Activated naive CD4-positive, alpha-beta T cell treated with anti-CD3 and anti-CD28 coated beads, Interleukin-2, amount 50 U/mL, for 16 hours (primary cell): Measurements from ENCODE around the gene PUS10.
A peak's percentile ranks its signal among the peaks of the same experiment; 100 is the strongest.
"Not testable (repeated sequence)": the region's sequence is repeated elsewhere in the genome, so short reads cannot be mapped to it uniquely, and the experiment has no call there.

ENCODE experiments used
- DNase-seq: peaks from one replicate; pipeline ENCODE4 v3.0.0-alpha.2; 2020

The PUS10 gene, protein sequence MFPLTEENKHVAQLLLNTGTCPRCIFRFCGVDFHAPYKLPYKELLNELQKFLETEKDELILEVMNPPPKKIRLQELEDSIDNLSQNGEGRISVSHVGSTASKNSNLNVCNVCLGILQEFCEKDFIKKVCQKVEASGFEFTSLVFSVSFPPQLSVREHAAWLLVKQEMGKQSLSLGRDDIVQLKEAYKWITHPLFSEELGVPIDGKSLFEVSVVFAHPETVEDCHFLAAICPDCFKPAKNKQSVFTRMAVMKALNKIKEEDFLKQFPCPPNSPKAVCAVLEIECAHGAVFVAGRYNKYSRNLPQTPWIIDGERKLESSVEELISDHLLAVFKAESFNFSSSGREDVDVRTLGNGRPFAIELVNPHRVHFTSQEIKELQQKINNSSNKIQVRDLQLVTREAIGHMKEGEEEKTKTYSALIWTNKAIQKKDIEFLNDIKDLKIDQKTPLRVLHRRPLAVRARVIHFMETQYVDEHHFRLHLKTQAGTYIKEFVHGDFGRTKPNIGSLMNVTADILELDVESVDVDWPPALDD

DNA sequence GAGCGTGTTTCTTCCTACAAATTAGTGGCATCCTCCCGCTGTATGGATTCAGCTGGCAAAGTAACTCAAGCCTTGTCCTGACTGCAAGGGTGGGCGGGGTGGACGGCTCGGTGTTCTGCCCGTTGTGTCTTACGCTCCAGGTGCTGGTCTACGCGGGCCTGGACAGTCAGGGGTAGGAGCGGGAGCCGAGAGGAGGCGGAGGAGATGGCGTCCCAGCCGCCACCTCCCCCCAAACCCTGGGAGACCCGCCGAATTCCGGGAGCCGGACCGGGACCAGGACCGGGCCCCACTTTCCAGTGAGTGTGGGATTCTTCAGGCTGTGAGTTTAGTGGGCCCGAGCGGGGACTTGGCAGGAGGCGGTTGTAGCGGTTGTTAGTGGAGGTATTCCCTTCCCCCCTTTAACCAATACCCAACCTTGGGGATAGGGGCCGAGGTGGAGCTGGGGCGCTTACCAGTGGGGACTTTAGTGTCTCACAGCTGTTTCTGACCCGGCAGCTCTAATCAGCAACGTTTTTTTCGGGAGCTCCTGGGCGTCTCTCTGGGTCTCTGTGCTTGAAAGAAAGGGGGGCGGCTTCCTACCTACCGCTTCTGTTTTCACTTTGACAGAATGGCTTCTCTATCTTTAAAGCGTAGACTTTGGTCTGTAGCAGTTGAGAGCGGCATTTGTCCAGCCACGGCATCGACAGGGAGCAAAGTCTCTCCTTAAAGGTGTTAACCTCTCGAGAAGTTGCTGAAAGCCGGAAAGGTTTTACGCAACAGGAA is at the start of gene PUS10, which contains the start of gene PEX13:
Gene PUS10, minus strand, starts transcription at position 700 of the 762 bp plus-strand sequence. CDS start 6,365 bp downstream, outside the sequence.
Gene PEX13, plus strand, starts transcription at position 165 of the 762 bp plus-strand sequence. Its CDS starts 40 bp downstream, at position 205.
- DNase-seq: peak; percentile 73

- DNase-seq: peak; percentile 84
These were observed 48.0 kb upstream of the PUS10 start, which contains the start of gene SANBR for GRCh38 chr2:61065714-61066709. Gene SANBR (plus strand): TSS chr2:61065871. CDS start chr2:61070351, 4,480 bp downstream.

DNA sequence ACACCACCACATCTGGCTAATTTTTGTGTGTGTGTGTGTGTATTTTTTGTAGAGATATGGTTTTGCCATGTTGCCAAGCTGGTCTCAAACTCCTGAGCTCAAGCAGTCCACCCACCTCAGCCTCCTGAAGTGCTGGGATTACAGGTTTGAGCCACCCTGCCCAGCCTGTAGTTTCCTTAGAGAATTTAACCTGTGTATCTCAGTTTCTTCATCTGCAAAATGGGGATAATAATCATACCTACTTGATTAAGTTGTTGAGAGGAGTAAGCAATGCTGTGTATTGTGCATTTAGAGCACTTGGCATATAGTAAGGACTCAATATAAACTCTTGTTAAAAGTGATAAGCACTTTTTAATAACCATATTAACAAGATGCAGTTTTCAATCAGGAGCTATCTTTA is 41.3 kb upstream of the PUS10 start:
- no peak for DNase-seq

GRCh38 chr2:61057562-61057961 is 39.5 kb upstream of the PUS10 start:
- no peak for DNase-seq

DNA sequence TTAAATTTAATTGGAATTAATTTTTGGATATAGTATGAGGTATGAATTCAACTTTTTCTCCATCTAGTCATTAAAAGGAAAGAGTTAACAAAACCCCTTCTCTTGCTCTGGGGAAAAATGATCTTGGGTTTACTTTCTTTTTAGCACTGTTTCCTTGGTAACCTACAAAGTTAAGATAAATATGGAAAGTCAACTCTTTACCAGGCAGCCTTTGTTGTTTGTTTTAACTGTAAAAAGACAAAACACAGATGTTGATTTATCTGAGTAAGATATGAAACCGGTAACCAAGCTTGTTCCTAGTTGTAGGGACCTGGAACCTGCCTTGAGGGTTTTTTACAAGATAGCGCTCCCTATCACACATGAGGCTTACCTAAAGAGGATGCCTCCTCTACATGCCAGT is 37.5 kb upstream of the PUS10 start:
- no peak for DNase-seq

GRCh38 chr2:61045999-61046398 is 27.9 kb upstream of the PUS10 start:
- no peak for DNase-seq

DNA sequence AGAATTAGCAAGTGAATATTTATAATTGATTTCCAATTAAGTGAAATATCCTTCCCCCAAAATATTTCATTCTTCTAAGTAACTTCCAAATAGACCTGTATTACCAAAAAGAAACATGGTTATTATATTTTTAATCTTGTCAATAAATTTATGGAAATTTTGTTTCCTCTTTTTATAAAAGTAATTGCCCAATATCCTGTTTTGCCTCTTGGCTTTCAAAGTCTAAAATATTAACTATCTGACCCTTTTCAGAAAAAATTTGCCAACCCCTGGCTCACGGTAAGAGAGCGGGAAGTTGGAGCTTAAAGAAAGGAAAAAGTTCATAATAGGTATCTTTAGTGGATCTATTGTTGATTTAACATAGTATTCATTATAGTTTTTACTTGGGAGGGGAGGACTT is 27.2 kb upstream of the PUS10 start:
- no peak for DNase-seq

- DNase-seq: no peak
These were observed 26.6 kb upstream of the PUS10 start for GRCh38 chr2:61044636-61045035.

- no peak for DNase-seq
These were observed 24.8 kb upstream of the PUS10 start for GRCh38 chr2:61042807-61043206.

GRCh38 chr2:61036643-61037042 is 18.6 kb upstream of the PUS10 start:
- DNase-seq: not testable (repeated sequence)

GRCh38 chr2:61034592-61034991 is 16.5 kb upstream of the PUS10 start:
- DNase-seq: not testable (repeated sequence)

GRCh38 chr2:61029533-61029932 is 11.5 kb upstream of the PUS10 start:
- no peak for DNase-seq

- no peak for DNase-seq
These were observed 5.6 kb upstream of the PUS10 start for GRCh38 chr2:61023670-61024069.

GRCh38 chr2:61021228-61021660 is 3.2 kb upstream of the PUS10 start:
- DNase-seq: no peak

- DNase-seq: no peak
These were observed 743 bp upstream of the PUS10 start for GRCh38 chr2:61018798-61019197.

DNA sequence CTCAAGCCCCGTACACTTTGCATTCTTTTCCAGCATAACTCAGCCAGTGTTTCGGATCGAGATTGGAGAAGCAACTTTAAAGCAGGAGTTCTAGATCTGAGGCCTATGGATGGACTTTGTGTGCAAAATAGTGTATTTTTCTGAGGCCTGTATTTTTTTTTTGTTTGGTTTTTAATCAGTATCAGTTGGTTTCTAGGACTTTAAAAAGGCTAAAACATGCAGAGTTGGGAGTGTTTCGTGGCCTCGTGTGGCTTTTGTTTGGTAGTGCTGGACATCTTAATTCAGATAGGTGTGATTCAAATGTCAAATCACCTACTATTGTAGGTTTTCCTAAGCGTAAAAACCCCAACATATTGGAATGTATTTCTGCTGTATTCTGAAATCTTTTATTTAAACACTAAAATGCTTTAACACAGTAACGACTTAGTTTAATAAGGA is 282 bp upstream of the PUS10 start:
- DNase-seq: no peak

DNA sequence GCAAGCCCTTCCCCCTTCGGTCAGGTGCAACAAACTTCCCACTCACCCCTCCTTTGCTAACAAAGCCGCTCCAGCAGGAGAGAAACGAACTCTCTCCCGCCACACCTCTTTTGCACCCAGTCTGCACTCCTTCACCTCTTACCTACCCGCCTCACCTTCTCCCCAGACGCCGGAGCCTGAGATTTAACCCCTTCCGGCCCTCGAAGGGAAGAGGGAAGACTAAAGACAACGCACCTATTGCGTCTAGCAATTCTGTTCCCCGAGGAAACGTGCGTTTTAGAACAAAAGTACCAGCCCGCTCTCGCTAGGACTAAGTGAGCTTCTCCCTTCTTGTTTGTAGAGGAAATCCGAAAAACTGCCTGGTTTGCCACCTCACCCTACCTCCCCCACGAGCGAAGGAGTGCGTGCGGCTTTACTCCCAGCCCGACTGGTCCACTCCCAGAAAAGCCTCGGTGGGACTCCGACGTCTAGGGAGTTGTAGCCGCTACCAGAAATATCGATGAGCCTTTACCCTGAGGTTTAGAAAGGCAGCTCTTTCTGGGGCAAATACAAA is 976 bp downstream of the PUS10 start:
- peak; percentile 69 for DNase-seq

GRCh38 chr2:61016392-61017002 is 1.6 kb downstream of the PUS10 start:
- peak; percentile 44 for DNase-seq

GRCh38 chr2:61015976-61016375 is 2.1 kb downstream of the PUS10 start:
- no peak for DNase-seq

DNA sequence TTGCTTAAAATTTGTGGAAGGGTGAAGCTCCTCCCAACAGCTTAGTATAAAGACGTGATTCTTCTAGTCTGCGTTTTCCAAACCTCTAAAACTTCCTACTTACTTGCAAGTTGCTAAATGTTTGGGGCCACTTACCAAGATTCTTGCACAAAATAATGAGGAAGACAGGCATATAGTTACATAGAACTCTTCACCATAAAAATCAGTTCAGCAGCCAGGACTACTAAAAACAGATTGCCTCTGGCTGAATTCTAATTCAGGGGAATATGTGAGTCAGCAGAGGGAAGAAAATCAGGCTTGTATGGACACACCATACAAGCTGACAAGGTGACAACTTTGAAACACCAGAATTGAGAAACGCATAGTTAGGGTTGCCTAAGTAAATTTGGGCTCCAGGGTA is 3.3 kb downstream of the PUS10 start:
- no peak for DNase-seq

GRCh38 chr2:61013382-61013781 is 4.7 kb downstream of the PUS10 start:
- no peak for DNase-seq
